ENCODE data around the gene C14orf93. TPM values are rescaled to one million over a fixed set of nuclear protein-coding genes. Genes with fewer than 3 reads are reported as not detected.
"Not testable (repeated sequence)": the region's sequence is repeated elsewhere in the genome, so short reads cannot be mapped to it uniquely, and the experiment has no call there.

C14orf93 gene
- total RNA-seq, 1 donor from 2014 or later: 12.6 TPM

DNA sequence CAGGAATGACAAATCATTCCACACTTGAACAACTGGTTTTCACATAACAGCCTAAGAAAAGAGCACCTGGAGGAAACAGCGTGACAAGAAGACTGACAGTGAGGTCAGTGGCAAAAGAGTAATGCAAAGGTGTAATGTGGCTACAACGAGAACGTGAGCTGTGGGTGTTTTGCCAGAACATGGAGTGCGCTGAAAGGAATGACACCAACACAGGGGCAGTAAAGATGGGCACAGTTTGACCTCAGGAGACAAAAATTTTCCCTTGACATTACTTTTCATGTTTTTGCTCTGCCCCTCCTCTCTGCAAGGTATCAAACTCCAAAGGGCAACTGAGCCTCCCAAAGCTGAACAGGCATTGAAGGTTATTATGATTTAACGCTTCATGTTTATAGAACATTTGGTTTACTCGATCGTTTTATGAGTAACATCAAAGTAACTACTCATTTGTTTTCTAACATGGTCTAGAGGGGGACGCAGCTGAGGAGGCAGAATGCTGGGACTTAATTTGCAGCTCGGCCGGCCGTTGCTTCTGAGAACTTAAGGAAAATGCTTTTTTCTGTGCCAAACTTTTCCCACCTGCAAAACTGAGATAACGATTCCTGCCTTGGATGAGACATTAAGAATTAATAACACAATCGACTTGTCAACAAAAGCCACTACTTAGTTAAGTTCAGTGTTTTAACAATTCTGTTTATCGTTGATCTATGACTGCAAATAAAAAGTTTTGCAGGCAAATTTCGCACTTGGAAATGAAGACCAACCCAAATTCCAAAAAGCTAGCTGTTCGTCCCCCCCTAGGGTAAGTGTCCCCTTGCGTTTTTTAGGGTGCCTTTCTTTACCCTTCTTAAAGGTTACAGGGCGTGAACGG lies 54.0 kb downstream of the C14orf93 start:
- Mint-ChIP-seq H3K9me3 (no peaks in the 10 kb centered on the region), H3K36me3 (peaks cover 14% of the 10 kb centered on the region), H3K27me3 (peaks cover 12% of the 10 kb centered on the region), H3K4me3 (peak overlapping the region; percentile 94), H3K4me1 (ENCODE audit: unreplicated experiment) (peaks cover 14% of the 10 kb centered on the region), H3K27ac (peak overlapping the region; percentile 73)
- TF ChIP-seq, protein P1, sequence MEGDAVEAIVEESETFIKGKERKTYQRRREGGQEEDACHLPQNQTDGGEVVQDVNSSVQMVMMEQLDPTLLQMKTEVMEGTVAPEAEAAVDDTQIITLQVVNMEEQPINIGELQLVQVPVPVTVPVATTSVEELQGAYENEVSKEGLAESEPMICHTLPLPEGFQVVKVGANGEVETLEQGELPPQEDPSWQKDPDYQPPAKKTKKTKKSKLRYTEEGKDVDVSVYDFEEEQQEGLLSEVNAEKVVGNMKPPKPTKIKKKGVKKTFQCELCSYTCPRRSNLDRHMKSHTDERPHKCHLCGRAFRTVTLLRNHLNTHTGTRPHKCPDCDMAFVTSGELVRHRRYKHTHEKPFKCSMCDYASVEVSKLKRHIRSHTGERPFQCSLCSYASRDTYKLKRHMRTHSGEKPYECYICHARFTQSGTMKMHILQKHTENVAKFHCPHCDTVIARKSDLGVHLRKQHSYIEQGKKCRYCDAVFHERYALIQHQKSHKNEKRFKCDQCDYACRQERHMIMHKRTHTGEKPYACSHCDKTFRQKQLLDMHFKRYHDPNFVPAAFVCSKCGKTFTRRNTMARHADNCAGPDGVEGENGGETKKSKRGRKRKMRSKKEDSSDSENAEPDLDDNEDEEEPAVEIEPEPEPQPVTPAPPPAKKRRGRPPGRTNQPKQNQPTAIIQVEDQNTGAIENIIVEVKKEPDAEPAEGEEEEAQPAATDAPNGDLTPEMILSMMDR (conservative IDR thresholded peaks at IDR 0.05): no peak
- DNase-seq (ENCODE audit: extremely low spot score, unreplicated experiment): no peak

DNA sequence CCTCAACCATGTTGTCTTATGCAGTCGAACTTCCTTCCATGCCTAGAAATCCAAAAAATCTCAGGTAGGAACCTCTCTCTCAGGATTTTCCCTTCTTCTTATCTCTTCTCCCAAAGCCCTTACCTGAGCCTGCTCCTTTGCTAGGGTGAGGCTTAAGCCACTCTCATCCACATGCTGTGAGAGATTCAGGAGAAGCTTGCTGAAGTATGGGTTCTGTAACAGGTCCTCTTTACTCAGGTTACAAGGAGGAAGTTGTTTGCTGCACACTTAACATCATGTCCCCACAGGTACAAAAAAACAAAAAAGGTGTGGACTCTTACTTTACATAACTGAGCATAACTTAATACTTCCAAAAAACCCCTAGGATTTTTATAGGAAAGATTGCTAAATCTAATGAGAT lies 57.5 kb downstream of the C14orf93 start:
- H3K4me1 Mint-ChIP-seq (ENCODE audit: unreplicated experiment): peaks cover 14% of the 10 kb centered on the region
- H3K9me3 Mint-ChIP-seq: no peaks in the 10 kb centered on the region
- TF ChIP-seq, protein P1 (conservative IDR thresholded peaks at IDR 0.05): no peak
- no peak for DNase-seq (ENCODE audit: extremely low spot score, unreplicated experiment)
- peaks cover 22% of the 10 kb centered on the region for H3K36me3 Mint-ChIP-seq
- peaks cover 12% of the 10 kb centered on the region for H3K27me3 Mint-ChIP-seq
- no peak overlapping the region for H3K4me3 Mint-ChIP-seq
- H3K27ac Mint-ChIP-seq: no peak overlapping the region

DNA sequence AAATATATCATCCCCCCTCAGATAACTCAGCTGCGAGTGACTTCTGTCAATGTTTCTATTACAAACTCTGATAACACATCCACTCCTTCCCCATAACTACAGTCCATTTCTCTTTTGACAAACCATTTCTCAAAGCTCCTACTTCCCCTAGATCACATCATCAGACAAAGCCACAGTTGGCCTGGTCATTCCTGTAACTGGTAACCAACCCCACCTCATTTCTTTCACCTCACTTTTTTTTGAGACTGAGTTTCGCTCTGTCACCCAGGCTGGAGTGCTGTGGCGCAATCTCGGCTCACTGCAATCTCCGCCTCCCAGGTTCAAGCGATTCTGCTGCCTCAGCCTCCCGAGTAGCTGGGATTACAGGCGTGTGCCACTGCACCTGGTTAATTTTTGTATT lies 58.1 kb downstream of the C14orf93 start:
- not testable (repeated sequence) for H3K27ac Mint-ChIP-seq
- H3K36me3 Mint-ChIP-seq: peaks cover 27% of the 10 kb centered on the region

DNA sequence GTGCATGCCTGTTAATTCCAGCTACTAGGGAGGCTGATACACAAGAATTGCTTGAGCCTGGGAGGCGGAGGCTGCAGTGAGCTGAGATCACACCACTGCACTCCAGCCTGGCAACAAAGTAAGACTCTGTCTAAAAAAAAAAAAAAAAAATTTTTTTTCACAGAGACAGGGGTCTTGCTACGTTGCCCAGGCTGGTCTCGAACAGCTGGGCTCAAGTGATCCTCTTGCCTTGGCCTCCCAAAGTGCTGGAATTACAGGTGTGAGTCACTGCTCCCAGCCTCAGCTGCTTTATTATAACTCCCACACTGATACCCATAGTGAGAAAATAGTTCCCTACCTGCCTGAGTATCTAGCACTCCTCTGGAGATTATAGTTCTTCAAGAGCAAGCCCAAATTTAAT lies 64.3 kb downstream of the C14orf93 start:
- H3K27me3 Mint-ChIP-seq: no peaks in the 10 kb centered on the region
- DNase-seq (ENCODE audit: extremely low spot score, unreplicated experiment): no peak
- H3K4me1 Mint-ChIP-seq (ENCODE audit: unreplicated experiment): no peaks in the 10 kb centered on the region
- peaks cover 22% of the 10 kb centered on the region for H3K36me3 Mint-ChIP-seq
- H3K27ac Mint-ChIP-seq: no peak overlapping the region
- H3K4me3 Mint-ChIP-seq: no peak overlapping the region
- TF ChIP-seq, protein P1 (conservative IDR thresholded peaks at IDR 0.05): no peak
- no peaks in the 10 kb centered on the region for H3K9me3 Mint-ChIP-seq

More for the DNA sequence above, 58.1 kb downstream of the C14orf93 start:
- not testable (repeated sequence) for H3K9me3 Mint-ChIP-seq; H3K4me3 Mint-ChIP-seq; DNase-seq (ENCODE audit: extremely low spot score, unreplicated experiment)
- Mint-ChIP-seq H3K27me3 (peaks cover 12% of the 10 kb centered on the region), H3K4me1 (ENCODE audit: unreplicated experiment) (peaks cover 14% of the 10 kb centered on the region)

DNA sequence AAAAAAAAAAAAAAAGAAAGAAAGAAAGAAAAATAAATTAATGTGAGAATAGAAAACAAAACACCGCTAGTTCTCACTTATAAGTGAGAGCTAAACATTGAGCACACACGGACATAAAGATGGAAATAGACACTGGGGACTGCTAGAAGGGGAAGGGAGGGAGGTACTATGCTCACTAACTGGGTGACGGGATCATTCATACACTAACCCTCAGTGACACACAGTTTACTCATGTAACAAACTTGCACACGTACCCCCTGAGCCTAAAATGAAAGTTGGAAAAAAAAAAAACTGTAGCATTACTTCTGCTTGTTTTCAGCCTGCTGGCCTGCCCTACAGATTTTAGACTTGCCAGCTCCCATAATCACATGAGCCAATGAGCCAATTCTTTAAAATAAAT lies 70.3 kb downstream of the C14orf93 start:
- no peak for DNase-seq (ENCODE audit: extremely low spot score, unreplicated experiment)
- Mint-ChIP-seq H3K9me3 (no peaks in the 10 kb centered on the region), H3K27ac (no peak overlapping the region), H3K4me1 (ENCODE audit: unreplicated experiment) (no peaks in the 10 kb centered on the region), H3K36me3 (peaks cover 4% of the 10 kb centered on the region), H3K4me3 (no peak overlapping the region), H3K27me3 (no peaks in the 10 kb centered on the region)
- TF ChIP-seq, protein P1 (conservative IDR thresholded peaks at IDR 0.05): no peak

Other genes with a start within 250 kb of the C14orf93 start
- 137 and 160 TPM in 2 replicates for gene OXA1L, start 243.5 kb downstream of the C14orf93 start, total RNA-seq (ENCODE audit: low replicate concordance)
- 9.7 and 31.6 TPM in 2 replicates for gene SLC7A7, start 194.7 kb downstream of the C14orf93 start, total RNA-seq (ENCODE audit: low replicate concordance)
- 88.5 and 96.6 TPM in 2 replicates for gene MRPL52, start 180.3 kb downstream of the C14orf93 start, total RNA-seq (ENCODE audit: low replicate concordance)
- gene MMP14, start 173.6 kb downstream of the C14orf93 start, total RNA-seq (ENCODE audit: low replicate concordance): 115 and 137 TPM in 2 replicates
- 52.3 and 91.8 TPM in 2 replicates for gene LRP10, start 138.4 kb downstream of the C14orf93 start, total RNA-seq (ENCODE audit: low replicate concordance)
- gene REM2, start 126.9 kb downstream of the C14orf93 start, total RNA-seq (ENCODE audit: low replicate concordance): 1.4 and 2.0 TPM in 2 replicates
- 91.5 and 102 TPM in 2 replicates for gene RBM23, start 91.0 kb downstream of the C14orf93 start, total RNA-seq (ENCODE audit: low replicate concordance)
- gene PRMT5, start 80.8 kb downstream of the C14orf93 start, total RNA-seq (ENCODE audit: low replicate concordance): 78.0 and 134 TPM in 2 replicates
- 17.3 and 40.7 TPM in 2 replicates for gene HAUS4, start 53.1 kb downstream of the C14orf93 start, total RNA-seq (ENCODE audit: low replicate concordance)
- 42.8 and 56.1 TPM in 2 replicates for gene AJUBA, start 27.6 kb downstream of the C14orf93 start, total RNA-seq (ENCODE audit: low replicate concordance)
- 153 and 177 TPM in 2 replicates for gene PSMB5, start 24.8 kb upstream of the C14orf93 start, total RNA-seq (ENCODE audit: low replicate concordance)
- not detected in 2 replicates for gene PSMB11, start 32.1 kb upstream of the C14orf93 start, total RNA-seq (ENCODE audit: low replicate concordance)
- gene CDH24, start 47.4 kb upstream of the C14orf93 start, total RNA-seq (ENCODE audit: low replicate concordance): 7.9 and 20.4 TPM in 2 replicates
- gene ACIN1, start 85.0 kb upstream of the C14orf93 start, total RNA-seq (ENCODE audit: low replicate concordance): 214 and 342 TPM in 2 replicates
- gene C14orf119, start 85.4 kb upstream of the C14orf93 start, total RNA-seq (ENCODE audit: low replicate concordance): 53.0 and 67.2 TPM in 2 replicates
- 0.19 and 0.40 TPM in 2 replicates for gene CIROP, start 94.8 kb upstream of the C14orf93 start, total RNA-seq (ENCODE audit: low replicate concordance)
- not detected in 2 replicates for gene CEBPE, start 109.1 kb upstream of the C14orf93 start, total RNA-seq (ENCODE audit: low replicate concordance)
- 56.1 and 56.7 TPM in 2 replicates for gene SLC7A8, start 173.5 kb upstream of the C14orf93 start, total RNA-seq (ENCODE audit: low replicate concordance)
- not detected in 2 replicates for gene RNF212B, start 227.8 kb upstream of the C14orf93 start, total RNA-seq (ENCODE audit: low replicate concordance)

All from type B pancreatic cell (in vitro differentiated cells).